Amygdala (tissue), 56 donors: ENCODE results near the gene EZH2.

Source experiments
- DNase-seq, 56 donors: peaks; one replicate each; lab custom pipeline; 2025; lab: John Stamatoyannopoulos, UW

EZH2 gene

DNA sequence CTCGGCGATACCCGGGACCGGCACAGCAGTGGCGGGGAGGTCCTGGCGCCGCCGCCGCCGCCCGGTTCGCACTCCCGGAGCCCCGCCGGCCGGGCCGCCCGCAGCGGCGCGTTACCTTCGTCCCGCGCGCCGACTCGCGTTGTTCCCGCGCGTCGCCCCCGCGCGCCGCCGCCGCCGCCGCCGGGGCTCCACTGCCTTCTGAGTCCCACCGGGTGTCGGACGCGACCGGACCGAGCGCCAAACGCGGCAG lies at the start of gene EZH2:
EZH2 (minus strand) TSS at position 243 of the 250 bp plus-strand sequence. CDS start 36,993 bp downstream, outside the sequence.
- DNase-seq = peak in 1 of 56 donors; percentile 75

DNA sequence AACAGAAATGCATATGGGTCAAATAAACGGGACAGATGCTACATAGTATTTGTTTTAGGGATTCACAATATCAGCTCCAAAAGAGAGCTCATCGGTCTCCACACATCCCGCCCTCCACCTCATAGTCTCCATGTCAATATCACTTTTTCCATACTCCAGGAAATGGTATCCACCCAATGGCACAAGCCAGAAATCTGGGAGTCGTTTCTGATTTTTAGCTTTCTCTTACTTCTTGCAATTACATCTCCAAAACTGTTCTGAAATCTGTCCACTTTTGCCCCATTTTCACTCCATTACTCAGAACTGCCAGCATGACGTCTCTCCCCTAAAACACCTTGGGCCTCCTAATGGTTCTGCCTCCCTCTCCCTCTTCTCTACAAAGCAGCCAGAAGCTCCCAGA lies 47.4 kb upstream of the EZH2 start:
- DNase-seq = no peak

DNA sequence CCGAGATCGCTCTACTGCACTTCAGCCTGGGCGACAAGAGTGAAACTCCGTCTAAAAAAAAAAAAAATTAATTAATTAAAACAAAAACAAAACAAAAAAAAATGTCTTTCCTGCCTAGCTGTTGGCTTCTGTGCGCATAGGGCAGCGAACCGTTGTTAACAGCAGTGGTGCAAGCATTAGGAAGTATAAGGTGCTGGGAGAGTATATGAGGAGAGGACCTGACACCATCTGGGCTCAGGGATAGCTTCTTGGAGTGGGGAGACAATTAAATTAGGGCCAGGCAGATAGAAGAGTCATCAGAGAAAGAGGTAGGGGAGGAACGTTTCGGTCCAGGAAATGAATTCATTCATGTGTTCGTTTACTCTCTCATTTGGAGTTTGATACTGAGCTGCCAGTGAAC lies 46.2 kb upstream of the EZH2 start:
- DNase-seq = no peak

DNA sequence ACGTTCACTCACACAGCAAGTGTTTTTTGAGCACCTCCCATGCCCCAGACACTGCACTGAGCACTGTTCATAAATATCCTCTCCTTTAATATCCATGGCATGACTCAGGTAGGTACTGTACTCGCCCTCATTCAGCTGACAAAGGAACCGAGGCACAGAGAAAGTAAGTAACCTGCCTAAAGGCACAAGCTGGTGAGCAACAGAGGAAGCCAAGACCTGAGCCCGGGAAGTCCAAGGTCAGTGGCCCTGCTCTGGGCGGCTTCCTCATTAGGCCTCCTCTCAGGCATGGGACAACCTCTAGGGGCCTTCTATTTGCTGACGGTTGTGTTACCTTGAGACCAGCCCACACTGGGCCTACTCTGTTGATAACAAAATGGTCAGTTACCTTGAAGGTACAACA lies 45.1 kb upstream of the EZH2 start:
- DNase-seq = no peak

DNA sequence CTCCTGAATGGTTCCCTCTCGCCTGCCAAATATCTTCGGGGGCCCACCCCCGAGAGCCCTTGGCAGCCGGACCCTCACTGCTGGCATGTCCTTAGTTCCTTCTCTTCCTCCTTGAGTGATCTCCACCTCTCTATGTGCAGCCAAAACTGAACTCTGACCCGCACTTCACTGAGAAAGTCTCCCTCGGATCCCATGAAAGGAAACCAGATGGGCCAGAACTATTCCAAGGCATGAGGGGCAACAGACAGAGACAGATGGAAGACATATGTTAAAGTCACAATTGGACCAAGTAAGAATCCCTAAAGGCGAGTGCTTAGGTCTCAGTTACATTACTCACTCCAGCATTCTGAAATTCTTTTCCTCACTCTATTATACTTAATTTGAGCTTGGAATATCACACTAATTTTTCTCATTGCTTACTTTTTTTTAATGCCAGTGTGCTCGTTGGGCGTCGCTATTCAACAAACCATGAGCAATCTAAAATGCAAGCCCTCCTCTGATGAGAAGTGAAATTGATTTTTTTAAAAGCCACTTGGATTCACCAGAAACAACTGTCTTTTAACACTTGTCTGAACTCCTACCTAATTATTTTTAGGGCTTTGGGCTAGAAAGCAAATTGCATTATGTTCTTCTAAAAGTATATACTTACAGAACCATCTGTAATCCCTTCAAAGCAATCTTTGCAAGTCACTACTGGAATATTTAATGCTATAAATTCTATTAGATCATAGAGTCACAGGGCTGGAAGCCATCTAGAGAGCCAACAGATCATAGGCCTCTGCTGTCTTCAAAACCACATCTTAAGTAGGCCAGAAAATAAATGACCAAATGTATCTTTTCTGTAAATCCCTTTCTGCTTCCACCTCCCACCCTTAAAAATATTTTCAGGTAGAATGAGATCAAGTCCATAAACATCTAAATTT lies 43.3 kb upstream of the EZH2 start:
- no peak for DNase-seq

DNA sequence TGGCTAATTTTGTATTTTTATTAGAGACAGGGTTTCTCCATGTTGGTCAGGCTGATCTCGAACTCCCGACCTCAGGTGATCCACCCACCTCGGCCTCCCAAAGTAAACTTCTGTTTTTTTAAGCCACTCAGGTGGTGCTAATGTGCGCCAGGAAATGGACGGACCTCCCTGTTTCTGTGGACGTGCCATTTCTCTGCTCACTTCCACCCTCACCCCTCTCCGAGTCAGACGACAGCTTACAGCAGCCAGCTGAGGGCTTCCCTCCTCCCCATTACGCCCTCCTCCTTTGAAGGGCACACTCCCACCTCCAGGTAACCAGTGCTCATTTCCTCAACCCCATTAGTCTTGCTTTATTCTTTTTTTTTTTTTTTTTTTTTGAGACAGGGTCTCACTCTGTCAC lies 41.7 kb upstream of the EZH2 start:
- DNase-seq = no peak

DNA sequence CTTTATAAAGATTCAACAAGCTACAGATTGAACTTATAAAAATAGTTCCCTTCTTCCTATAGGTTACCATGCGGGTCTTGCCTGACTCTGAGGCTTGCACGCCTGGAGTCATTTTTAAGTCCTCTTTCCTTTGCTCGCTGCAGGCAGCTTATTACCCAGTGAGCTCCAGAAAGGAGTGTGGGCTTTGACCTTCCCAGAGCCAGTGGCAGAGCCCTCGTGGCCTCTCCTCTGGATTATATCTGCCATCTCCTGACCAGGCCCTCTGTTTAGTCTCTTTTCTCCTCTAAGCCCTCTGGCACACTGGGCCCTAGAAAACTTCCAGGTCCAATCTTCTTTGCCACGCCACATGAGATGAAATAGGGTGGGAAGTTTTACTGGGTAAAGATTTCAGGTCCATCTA lies 39.9 kb upstream of the EZH2 start:
- no peak for DNase-seq

DNA sequence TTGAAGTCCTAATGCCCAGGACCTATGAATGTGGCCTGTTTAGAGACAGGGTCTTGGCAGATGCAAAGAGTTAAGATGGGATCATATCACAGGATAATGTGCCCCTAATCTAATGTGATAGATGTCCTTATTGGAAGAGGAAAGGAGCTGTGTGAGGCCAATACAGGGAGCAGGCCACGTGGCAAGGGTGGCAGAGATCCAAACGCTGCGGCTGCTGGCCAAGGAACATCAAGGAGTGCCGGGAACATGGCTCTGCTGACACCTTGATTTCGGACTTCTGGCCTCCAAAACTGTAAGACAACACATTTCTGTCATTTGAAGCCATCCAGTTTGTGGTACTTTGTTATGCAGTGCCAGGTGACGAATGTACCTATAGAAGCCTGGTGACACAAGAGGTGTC lies 37.7 kb upstream of the EZH2 start:
- DNase-seq = peak in 2 of 56 donors; percentile 3 to 4

DNA sequence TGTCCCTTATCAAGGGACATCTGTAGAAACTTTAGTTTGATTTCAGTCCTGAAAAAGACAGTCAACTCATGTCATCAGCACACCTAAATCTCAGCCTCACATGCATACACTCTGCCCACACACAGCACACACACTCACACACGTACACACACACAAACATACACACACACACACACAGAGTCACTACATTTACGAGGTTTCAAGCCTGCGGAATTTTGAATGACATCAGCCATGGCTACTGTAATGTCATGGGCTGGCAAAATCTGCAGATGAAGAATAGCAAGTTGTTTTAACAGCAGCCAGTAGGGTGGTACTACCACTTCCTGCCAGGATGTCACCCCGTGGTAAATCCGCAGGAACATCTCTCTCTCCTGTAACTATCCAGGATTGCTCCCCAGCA lies 37.1 kb upstream of the EZH2 start:
- DNase-seq = no peak

DNA sequence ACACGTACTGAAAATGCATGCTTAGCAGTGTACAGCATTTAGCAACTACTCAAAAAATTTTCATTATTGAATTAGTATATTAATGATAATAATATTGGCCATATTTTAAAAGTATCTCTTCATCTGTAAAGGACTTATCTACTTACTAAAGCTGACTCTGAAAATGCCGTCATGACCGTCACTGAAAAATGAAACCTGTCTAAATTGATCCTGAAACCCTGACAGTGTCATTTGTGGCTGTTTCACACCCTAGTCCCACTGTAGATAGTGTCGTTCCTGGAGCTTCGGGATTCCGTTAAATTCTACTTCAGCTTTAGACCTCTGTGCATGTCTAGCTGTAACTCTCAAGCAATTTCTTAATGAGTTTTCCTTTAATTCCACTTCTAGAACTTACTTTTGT lies 35.8 kb upstream of the EZH2 start:
- no peak for DNase-seq

DNA sequence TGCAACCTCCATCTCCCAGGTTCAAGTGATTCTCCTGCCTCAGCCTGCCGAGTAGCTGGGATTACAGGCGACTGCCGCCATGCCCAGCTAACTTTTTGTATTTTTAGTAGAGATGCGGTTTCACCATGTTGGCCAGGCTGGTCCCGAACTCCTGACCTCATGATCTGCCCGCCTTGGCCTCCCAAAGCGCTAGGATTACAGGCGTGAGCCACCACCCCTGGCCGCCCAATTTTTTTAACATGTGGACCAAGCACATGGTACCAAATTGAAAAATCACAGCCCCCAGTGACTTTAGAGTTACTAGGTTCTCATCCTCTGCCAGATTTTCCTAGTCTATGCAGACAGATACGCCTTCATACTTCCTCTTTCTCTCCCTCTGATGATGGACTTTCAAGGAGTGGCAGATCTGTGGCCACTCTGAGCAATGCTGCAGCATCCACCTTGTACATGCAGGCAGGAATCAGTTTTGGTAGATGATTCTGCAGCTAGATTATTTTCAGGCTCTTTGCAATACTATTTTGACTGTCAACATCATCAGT lies 34.0 kb upstream of the EZH2 start:
- DNase-seq = no peak

DNA sequence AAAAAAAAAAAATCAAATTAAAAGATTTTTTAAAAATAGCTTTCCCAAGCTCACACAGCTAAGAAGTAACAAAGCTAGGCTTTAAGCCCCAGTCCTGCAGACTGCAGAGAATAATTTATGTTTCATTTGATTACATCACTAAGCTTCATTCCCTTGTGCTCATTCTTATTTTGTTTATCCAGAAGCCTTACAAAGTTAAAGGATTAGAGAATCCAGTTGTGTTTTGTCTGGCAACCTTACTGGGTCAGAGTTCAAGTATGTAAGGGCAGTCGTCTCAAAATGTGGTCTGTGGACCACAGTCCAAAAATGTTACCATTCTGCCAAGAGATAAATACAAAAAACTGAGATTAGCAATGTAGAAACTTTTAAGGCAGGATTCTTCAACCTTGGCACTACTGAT lies 32.1 kb upstream of the EZH2 start:
- no peak for DNase-seq

DNA sequence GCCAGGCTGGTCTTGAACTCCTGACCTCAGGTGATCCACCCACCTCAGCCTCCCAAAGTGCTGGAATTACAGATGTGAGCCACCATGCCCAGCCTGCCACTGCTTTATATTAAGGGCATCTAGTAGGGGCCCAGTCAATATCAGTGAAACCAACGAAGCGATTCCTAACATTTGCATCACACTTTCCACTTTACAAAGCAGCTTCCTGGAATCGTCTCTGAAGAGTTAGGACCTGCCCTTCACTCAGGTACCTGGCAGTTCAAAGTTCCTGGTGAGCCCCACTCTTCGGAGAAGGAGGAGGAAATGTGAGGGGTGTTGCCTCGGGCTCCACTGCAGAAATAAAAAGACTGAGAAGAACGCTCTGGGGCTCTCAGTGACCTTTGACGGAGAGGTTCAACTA lies 31.1 kb upstream of the EZH2 start:
- DNase-seq = no peak

DNA sequence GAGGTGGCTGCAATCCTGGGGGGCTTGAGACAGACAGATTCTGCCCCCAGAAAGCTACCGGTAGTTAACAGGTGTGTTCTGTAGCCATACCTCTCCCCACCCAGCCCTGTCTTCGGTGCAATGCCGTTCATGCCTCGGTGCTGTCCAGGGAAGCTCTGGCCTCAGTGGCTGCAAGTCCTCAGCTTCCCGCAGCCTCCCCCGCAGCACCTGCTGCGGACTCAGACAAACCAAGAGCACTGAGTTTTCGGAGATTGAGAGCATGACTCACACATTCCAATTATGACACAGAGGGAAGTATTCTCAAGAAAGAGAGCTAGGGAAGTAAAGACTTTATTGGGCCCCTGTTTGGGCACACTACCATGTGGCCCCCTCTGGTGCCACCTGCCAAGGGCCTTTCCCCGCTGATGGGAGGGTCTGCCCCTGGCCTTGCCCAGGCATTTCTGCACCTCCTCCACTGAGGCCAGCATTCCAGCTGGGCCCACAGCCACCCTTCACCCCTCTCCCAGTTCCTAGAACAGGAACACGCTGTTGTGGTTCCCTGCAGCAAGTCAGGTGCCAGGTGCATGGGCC lies 30.2 kb upstream of the EZH2 start:
- peak in 4 of 56 donors; percentile 4 to 14 (median 9) for DNase-seq

DNA sequence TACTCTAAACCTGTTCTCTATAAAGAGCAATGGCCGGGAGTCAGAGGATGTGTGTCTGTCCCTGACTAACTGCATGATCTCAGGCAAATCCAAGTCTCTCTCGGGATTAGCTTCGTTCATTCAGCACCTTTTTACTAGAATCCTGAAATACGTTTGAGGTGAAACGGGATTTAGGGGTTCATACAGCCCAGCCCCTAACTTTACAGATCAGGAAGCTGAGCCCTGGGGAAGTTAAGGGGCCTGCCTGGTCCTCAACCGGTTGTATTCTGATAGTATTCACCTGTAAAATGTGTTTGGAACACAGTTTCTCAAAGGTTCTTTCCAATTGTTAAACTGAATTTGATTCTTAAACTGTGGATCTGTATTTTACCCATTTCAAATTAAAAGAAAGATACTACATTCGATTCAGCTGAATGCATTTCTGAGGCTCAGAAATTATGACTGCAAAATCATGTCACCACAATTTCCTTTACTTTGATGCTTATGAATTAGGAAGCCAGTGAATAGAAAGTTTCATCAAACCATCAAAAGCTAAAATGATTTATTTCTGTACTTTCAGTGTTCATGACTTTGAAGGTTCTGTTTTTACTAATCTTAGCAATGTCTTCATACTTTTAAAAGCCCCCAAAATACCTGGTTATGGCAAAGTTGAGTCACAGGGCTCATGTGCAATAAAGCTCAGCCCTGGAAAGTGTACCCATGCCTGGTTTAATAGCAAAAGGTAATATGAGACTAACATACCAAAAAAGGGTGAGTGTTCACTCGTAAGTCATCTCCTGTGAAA lies 28.9 kb upstream of the EZH2 start:
- DNase-seq = no peak

DNA sequence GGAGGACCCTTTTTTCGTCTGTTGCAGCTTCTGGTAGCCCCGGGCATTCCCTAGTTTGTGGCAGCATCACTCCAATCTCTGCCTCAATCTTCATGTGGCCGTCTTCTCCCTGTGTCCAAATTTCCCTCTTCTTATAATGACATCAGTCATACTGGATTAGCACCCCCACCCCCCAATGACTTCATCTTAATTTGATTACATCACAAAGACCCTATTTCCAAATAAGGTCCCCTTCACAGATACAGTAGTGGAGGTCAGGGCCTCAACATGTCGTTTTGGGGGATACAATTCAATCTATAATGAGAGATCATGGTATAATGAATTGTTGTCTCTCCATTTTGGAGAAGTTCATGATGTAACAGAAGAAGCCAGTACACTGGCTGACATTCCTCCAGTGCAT lies 28.1 kb upstream of the EZH2 start:
- no peak for DNase-seq

DNA sequence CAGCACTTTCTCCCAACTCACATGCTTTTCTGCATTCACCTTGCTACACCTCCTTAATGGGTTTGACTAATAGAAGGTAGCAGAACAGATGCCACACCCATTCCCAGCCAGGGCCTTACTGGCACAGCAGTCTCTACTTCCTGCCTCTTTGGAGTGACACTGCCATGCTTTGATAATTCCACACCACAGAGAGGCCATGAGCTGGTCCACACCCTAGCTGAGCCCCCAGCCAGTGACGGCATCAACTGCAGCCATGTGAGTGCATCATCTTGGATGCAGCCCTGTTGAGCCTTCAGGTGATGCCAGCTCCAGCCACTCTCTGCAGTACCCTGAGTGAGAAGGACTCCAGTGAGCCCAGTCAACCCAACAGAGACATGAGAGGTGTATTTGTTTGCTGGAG lies 27.5 kb upstream of the EZH2 start:
- no peak for DNase-seq

DNA sequence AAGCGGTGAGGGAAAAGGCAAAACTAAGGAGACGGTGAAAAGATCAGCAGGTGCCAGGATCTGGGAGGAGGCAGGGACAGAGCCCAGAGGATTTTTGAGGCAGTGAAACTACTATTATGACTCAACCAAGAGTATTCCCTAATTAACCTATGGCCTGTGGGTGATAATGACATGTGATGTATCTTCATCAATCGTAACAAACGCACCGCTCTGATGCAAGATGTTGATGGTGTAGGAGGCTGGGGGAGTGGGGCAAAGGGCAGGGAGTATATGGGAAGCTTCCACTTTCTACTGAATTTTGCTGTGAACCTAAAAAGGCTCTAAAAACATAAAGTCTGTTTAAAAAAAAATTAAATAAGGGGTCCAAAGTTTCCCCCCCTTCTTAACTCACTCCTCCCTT lies 25.5 kb upstream of the EZH2 start:
- DNase-seq = no peak

DNA sequence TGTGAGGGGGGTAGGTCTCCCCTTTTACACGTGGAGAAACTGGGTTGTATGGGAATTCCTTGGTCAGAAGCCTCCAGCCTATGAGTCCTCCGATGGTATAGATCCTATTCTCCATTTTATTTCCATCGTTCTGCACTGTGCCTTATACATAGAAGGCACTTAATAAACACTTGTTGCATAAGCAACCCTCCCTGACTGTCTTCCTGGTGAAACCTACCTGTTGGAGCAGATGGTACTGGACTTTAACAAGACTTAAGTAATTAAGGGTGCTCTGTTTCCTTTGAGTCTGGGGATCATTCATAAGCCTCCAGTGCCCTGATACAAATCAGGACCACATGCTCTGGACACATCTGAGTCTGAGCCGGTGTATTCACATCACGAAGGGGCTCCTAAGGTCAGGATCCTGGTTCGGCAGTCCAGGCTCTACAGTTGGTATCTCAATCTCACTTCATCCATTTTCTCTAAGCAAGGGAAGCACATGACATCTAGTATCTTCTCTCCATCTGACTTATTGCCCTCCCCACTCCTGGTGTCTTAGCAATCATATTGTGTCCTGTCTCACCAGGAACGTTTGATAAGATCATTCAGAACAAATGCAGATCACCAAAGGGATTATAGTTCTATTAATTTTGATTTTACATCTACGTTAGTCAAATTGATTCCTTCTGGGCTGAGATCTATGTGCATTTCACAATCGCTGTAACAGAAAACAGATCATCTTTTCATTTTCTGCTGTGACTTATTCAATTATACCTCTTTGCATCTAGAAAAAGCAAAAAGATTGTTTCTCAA lies 22.8 kb upstream of the EZH2 start:
- no peak for DNase-seq

DNA sequence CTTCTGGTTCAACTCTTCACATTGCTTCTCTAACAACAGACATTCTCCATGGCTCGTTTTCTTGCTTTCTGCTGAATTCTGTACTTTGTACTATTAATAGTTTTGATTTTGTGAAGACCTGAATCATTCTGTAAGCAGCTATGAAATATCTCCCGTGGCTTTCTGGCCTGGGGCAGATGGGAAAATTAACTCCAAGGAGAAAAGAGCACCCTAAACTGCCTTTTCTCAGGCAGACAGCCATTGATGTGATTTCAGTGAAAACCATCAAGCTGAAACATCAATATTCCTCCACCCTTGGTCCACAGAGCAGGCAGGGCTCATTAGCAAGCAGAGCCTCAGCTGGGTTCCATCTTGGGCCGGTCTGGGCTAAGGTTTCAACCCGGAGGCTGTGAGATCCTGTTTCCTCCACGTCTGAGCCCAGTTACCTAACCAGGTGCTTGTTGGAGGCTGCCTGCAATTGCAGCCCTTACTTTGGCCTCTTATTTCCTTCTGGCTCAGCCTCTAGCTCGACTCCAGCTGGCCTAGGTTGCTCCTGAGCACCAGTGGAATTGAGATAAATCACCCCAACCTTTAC lies 21.1 kb upstream of the EZH2 start:
- no peak for DNase-seq
